SK-N-SH treated with all-trans-retinoic acid at 6 μM for 48 hours (cell line): Measurements from ENCODE around the gene GNG10.

ENCODE experiments used
- ARNTL ChIP-seq: fragments of 450-650 bp; formaldehyde crosslinking; IDR thresholded peaks from 2 replicates; pipeline ENCODE4 v1.5.0; 2020; ENCODE audit warnings: low read depth, mild to moderate bottlenecking, moderate library complexity, borderline replicate concordance
- OSR1 ChIP-seq: fragments of 250-450 bp; sonication (Bioruptor Pico); IDR thresholded peaks from 2 replicates; pipeline ENCODE4 v1.8.0; 2022; ENCODE audit warnings: moderate library complexity, mild to moderate bottlenecking, inconsistent platforms
- PATZ1 ChIP-seq: fragments of 250-450 bp; sonication (Bioruptor Pico); IDR thresholded peaks from 2 replicates; pipeline ENCODE4 v1.8.0; 2020; ENCODE audit warnings: mild to moderate bottlenecking, moderate library complexity, borderline replicate concordance
- ZFP3 ChIP-seq: fragments of 250-450 bp; sonication (Bioruptor Pico); IDR thresholded peaks from 2 replicates; pipeline ENCODE4 v1.5.0; 2020; ENCODE audit warnings: mild to moderate bottlenecking, moderate library complexity
- ZNF70 ChIP-seq: fragments of 450-650 bp; formaldehyde crosslinking; IDR thresholded peaks from 2 replicates; pipeline ENCODE4 v1.5.0; 2020; ENCODE audit warnings: mild to moderate bottlenecking, moderate library complexity
- TF ChIP-seq, protein P1 (sequence below): fragments of 250-450 bp; sonication (Bioruptor Pico); IDR thresholded peaks from 2 replicates; pipeline ENCODE4 v1.5.1; 2020; ENCODE audit warnings: low read depth, mild to moderate bottlenecking, moderate library complexity

DNA sequence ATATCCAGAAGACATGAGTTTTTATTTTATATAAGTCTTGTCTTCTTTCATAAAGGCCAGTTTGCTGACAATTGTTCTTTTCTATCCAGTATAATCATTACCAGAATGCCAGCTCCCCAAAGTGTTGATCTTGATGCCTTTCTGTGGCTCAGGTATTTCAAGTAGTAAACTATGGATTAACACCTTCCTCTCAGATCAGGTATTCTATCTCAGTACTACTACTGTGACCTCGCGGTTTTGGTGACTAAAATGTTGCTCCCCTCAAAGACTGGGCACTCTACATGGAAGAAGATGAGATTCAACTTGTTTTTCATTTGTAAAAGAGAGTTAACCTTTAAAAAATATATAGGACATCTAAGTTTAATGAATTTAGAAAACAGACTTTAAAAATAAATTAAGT lies 58.1 kb downstream of the GNG10 start:
- no peak for TF ChIP-seq ZNF70
- TF ChIP-seq OSR1 (CRISPR knock-in tag): no peak
- TF ChIP-seq ZFP3 (CRISPR knock-in tag): no peak
- TF ChIP-seq, protein P1, sequence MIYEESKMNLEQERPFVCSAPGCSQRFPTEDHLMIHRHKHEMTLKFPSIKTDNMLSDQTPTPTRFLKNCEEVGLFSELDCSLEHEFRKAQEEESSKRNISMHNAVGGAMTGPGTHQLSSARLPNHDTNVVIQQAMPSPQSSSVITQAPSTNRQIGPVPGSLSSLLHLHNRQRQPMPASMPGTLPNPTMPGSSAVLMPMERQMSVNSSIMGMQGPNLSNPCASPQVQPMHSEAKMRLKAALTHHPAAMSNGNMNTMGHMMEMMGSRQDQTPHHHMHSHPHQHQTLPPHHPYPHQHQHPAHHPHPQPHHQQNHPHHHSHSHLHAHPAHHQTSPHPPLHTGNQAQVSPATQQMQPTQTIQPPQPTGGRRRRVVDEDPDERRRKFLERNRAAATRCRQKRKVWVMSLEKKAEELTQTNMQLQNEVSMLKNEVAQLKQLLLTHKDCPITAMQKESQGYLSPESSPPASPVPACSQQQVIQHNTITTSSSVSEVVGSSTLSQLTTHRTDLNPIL (CRISPR knock-in tag): no peak
- TF ChIP-seq ARNTL (CRISPR knock-in tag): no peak
- TF ChIP-seq PATZ1 (CRISPR knock-in tag): no peak
